HG03025 (cell line): ENCODE measurements around the gene RNF34.
"Not testable (repeated sequence)": the region's sequence is repeated elsewhere in the genome, so short reads cannot be mapped to it uniquely, and the experiment has no call there.

Source experiments
- ATAC-seq: cut with Tn5 transposase; IDR thresholded peaks from one replicate; pipeline ENCODE4 v1.9.1; 2021; ENCODE audit warnings: mild to moderate bottlenecking, moderate library complexity; ENCODE audit not compliant: unreplicated experiment, low FRiP score

The RNF34 gene

GRCh38 chr12:121384891-121385290 is 15.0 kb upstream of the RNF34 start:
- ATAC-seq, result not testable (repeated sequence)

- no peak for ATAC-seq
Measured at GRCh38 chr12:121388421-121388981, 11.4 kb upstream of the RNF34 start.

GRCh38 chr12:121390856-121391255 is 9.1 kb upstream of the RNF34 start:
- no peak for ATAC-seq

- ATAC-seq, result no peak
Measured at GRCh38 chr12:121391619-121392324, 8.1 kb upstream of the RNF34 start.

DNA sequence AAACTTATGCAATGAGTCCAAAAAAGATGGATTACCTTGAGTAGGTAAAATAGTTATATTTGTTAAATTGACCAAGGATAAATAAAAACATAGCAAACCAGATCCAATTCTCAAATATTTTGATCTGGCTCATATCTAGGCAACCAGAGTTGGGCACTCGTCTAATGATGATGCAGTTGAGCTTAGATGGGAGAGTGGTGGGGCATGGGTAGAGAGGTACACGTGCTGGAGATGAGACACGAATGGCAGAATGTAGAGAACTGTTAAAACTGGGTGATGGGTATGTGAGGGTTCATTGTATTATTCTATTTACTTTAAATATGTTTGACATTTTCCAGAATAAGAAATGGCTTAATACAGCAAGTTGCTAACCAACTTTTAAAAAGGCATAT is 7.6 kb upstream of the RNF34 start:
- no peak for ATAC-seq

DNA sequence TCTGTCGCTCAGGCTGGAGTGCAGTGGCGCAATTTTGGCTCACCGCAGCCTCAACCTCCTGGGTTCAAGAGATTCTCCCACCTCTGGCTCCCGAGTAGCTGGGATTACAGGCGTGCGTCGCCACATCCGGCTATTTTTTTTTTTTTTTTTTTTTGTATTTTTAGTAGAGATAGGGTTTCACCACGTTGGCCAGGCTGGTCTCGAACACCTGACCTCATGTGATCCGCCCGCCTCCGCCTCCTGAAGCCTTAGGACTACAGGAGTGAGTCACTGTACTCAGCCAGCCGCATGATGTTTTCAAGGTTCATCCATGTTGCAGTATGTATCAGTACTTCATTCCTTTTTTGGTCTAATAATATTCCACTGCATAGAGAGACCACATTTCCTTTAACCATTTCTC is 2.4 kb upstream of the RNF34 start:
- ATAC-seq, result no peak

- no peak for ATAC-seq
Measured at GRCh38 chr12:121398355-121398754, 1.6 kb upstream of the RNF34 start.

- ATAC-seq, result peak; percentile 19
Measured at GRCh38 chr12:121400332-121401139, 618 bp downstream of the RNF34 start.

DNA sequence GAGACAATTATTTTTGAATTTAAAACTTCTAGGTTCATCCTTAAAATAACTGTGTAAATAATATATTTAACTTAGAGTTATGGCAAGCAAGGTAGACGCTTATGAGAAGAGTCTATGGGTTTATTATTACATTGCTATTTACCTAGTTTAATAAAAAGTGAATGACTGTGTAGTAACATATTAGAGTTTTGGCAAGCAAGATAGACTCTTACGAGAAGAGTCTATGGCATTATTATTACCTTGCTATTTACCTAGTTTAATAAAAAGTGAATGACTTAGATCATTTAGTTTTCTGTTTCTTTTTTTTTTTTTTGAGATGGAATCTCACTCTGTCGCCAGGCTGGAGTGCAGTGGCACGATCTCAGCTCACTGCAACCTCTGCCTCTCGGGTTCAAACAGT is 3.8 kb downstream of the RNF34 start:
- no peak for ATAC-seq

DNA sequence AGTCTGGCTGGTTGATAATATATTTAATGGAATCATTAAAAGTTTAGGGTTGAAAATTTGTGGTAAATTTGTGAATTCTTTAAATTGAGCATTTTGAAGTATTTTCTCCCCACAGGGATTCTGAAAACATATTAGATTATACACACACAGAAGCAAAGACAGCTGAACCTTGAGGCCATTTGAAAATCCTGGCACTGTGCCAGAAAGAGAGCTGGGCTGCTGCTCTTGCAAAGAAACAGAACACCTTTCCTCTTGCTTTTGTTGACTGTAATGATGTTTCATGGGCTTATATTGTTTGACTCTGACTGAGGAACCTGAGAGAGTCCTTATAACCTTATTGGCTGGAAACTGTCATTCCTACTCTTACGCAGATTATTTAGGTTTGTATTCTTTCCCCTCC is 4.8 kb downstream of the RNF34 start:
- no peak for ATAC-seq

DNA sequence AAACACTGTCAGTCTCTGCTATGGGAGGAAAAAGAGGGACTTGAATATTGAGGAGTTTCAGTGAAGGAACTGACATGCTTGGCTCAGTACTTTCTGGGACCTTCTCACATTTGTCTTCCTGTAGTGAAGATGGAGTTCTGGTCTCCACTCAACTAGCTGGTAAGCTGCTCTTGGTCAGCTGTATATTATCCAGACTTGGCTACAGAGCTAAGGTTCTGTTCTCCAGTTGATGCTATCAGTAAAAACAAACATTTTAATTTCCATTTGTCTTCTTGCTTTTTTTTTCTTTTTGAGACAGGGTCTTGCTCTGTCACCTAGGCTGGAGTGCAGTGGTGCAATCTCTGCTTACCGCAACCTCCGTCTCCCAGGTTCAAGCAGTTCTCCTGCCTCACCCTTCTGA is 5.3 kb downstream of the RNF34 start:
- no peak for ATAC-seq

DNA sequence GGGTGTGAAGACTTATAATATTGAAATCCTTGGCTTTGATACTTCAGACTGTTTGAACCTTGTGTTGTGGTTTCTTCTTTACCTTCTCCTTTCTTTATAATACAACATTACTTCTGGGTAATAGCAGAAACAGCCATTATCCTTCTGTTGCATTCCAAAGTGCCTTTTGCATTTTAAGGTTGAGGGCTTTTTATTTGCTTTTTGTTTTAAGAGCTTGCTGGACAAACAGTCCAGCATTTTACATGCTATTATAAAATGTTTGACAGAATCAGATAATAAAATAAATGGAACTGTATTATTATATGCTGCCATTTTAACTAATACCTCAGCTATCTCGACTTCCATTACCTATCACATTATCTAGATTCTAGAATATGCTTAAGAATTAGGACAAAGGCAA is 14.0 kb downstream of the RNF34 start:
- ATAC-seq, result no peak

DNA sequence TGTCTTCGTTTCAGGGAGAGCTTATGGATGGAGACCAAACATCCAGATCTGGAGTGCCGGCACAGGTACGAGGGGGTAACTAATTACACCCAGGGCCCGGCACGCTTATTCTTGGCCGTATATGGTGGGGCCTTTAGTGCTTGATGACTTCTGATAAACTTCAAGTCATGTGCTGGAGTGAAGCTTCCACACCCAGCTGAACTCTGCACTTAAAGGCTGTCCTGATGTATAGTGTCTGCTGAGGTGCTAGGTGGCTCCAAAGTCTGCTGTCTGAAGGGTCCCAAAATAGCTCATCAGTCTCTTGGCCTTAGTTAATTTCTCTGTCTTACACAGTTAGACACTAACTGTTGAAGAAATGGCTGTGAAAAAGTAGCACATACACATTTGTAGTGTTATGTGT is 17.9 kb downstream of the RNF34 start:
- no peak for ATAC-seq

- no peak for ATAC-seq
Measured at GRCh38 chr12:121420109-121420508, 20.2 kb downstream of the RNF34 start.

DNA sequence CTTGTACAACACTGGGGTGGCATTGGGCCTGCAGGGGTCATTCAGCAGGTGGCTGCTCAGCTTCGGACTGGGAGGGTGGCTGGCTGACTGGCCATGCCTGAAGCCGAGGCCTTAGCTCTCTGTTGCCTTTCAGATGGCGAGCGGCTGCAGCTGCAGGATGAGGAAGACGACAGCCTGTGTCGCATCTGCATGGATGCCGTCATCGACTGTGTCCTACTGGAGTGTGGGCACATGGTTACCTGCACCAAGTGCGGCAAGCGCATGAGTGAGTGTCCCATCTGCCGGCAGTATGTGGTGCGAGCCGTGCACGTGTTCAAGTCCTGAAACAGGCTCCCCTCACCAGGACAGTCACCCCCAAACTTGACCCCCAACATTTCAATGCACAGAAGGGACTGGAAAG is 23.3 kb downstream of the RNF34 start:
- ATAC-seq, result no peak

GRCh38 chr12:121423682-121424623 is 24.0 kb downstream of the RNF34 start:
- no peak for ATAC-seq

GRCh38 chr12:121424624-121424975 is 24.7 kb downstream of the RNF34 start:
- no peak for ATAC-seq

DNA sequence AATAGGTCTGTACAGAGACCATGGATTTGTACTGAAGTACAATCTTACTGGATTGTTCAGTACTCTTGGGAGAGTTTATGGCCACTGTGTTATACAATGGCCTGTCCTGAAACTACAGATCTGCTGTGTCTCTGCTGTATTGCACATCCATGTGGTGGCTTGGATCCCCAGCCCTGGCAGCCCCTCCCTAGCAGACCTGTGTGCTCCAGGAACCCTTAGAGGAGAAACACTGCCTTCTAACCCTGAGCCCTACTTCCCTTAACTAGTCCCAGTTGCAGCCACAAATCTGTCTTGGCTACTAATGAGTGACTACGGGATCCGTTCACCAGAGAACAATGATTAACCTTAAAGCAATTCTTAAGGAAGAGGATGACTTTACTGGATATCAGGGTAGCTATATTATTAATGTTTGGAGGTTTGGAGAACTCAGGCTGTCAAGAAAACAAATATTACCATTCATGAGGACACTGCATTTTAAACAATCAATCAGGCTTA is 27.7 kb downstream of the RNF34 start:
- no peak for ATAC-seq

DNA sequence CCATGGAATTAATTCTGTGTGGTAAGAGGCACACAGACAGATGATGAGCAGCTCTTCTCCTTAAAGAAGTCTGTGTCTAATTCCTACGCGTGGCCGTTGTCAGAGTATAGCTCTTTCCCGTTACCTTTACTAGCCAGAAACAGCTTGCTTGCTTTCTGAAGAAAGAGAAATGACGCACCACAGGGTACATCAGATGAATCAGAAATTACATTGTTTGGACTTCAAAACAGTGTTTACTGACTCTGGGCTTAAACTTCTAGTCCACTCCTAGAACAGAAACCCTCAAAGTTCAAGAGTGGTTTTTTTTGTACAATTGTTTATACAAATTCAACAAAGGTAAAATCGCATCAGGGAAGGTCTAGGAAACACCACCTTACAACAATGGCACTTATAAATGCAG is 29.0 kb downstream of the RNF34 start:
- no peak for ATAC-seq

DNA sequence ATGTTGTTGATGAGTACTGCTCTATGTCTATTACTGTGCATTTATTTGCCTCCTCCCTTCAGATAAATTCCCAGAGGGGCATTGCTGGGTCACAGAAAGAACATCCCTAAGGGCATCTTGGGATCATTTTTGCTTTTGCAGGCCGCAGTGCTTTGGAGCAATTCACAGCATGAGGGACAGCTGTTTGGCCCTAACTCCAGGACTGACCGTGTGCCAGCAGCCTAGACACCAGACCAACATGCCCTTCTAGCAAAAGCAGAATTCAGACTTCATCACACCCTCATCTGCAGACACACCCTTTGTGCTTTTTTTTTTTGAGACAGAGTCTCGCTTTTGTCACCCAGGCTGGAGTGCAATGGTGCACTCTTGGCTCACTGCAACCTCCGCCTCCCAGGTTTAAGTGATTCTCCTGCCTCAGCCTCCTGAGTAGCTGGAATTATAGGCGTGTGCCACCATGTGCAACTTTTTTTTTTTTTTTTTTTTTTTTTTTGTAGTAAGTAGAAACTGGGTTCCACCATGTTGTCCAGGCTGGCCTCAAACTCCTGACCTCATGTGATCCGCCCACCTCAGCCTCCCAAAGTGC is 31.0 kb downstream of the RNF34 start:
- ATAC-seq, result no peak
